H1 (cell line): ENCODE data around the gene XK.

ENCODE experiments used
- CTCF ChIP-seq, 3 experiments: IDR thresholded peaks; 1 replicate in 2 of 3; 2 replicates in 1 of 3; pipeline versions ENCODE4 v1.5.1 to v1.6.1; 2011; ENCODE audit warnings: low read length in 3 of 3, mild to moderate bottlenecking in 3 of 3, inconsistent platforms in 2 of 3, low read depth in 1 of 3, moderate library complexity in 1 of 3; ENCODE audit not compliant: insufficient read depth in 1 of 3; ENCODE audit errors: control extremely low read depth in 1 of 3
- POLR2A ChIP-seq, 2 experiments: IDR thresholded peaks; 1 replicate in 1 of 2; 2 replicates in 1 of 2; pipeline ENCODE4 v1.6.1; 2011; ENCODE audit warnings: low read depth in 2 of 2, low read length in 2 of 2, mild to moderate bottlenecking in 2 of 2; ENCODE audit errors: control extremely low read depth in 1 of 2
- RAD21 ChIP-seq, 2 experiments: IDR thresholded peaks in 1 of 2; conservative IDR thresholded peaks in 1 of 2; 2 replicates each; pipeline ENCODE4 v1.6.1; 2011; ENCODE audit warnings: low read depth in 2 of 2, low read length in 2 of 2, improper control_type of control experiment in 1 of 2, inconsistent platforms in 1 of 2, mild to moderate bottlenecking in 1 of 2, moderate library complexity in 1 of 2
- SIN3A ChIP-seq, 2 experiments: IDR thresholded peaks in 1 of 2; conservative IDR thresholded peaks in 1 of 2; 2 replicates each; pipeline ENCODE4 v1.6.1; 2011 to 2012; ENCODE audit warnings: low read length in 2 of 2, improper control_type of control experiment in 1 of 2, low read depth in 1 of 2, mild to moderate bottlenecking in 1 of 2
- TAF1 ChIP-seq: IDR thresholded peaks from 2 replicates; pipeline ENCODE4 v1.6.1; 2011; ENCODE audit warnings: mild to moderate bottlenecking, low read depth, low read length
- YY1 ChIP-seq: IDR thresholded peaks from 2 replicates; pipeline ENCODE4 v1.6.1; 2011; ENCODE audit warnings: low read depth, mild to moderate bottlenecking, low read length
- TF ChIP-seq, protein P1 (sequence below): fragments of 300-600 bp; sonication (generic); IDR thresholded peaks from 2 replicates; pipeline ENCODE4 v1.7.1; 2012; ENCODE audit warnings: low read length, moderate library complexity, mild to moderate bottlenecking, inconsistent platforms; ENCODE audit not compliant: insufficient replicate concordance
- TF ChIP-seq, protein P2 (sequence below): IDR thresholded peaks from 2 replicates; pipeline ENCODE4 v1.6.1; 2012; ENCODE audit warnings: inconsistent platforms

DNA sequence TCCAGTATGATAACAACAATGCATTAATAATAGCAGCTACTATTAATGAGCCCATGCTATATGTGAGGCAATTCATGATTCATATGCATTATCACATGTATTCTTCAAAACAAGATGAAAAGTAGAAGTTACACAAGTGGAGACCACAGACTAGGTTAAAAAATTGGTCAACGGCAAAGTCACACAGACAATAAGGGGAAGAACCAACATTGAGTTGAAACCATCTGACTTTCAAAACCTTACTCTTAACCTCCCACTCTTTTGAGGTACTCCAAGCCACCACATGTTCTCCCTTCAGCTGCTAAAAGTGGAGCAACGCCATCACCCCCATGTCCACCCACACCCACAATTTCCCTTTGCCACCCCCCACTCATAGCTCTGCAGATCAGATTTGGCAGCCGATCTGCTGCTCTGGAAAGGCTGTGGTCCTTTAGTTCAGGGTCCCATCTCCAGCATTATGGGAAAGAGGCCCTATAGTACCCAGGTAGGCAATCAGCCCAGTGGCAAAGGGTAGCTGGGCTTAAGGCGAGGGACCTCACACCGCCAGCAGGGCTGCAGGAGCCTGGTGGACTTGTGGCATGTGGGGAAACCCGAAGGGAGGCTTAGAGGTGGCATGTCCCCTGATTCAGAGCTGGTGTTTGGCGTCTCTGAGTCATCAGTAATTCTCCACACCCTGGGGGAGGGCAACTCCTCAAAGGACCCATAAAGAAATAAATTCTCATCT lies 60.8 kb downstream of the XK start:
- no peak for TF ChIP-seq YY1
- no peak for TF ChIP-seq CTCF (IDR thresholded peaks at IDR 0.05; ENCODE audit: control extremely low read depth in 1 of 3, insufficient read depth in 1 of 3, low read depth in 1 of 3, low read length in 3 of 3)
- TF ChIP-seq, protein P1, sequence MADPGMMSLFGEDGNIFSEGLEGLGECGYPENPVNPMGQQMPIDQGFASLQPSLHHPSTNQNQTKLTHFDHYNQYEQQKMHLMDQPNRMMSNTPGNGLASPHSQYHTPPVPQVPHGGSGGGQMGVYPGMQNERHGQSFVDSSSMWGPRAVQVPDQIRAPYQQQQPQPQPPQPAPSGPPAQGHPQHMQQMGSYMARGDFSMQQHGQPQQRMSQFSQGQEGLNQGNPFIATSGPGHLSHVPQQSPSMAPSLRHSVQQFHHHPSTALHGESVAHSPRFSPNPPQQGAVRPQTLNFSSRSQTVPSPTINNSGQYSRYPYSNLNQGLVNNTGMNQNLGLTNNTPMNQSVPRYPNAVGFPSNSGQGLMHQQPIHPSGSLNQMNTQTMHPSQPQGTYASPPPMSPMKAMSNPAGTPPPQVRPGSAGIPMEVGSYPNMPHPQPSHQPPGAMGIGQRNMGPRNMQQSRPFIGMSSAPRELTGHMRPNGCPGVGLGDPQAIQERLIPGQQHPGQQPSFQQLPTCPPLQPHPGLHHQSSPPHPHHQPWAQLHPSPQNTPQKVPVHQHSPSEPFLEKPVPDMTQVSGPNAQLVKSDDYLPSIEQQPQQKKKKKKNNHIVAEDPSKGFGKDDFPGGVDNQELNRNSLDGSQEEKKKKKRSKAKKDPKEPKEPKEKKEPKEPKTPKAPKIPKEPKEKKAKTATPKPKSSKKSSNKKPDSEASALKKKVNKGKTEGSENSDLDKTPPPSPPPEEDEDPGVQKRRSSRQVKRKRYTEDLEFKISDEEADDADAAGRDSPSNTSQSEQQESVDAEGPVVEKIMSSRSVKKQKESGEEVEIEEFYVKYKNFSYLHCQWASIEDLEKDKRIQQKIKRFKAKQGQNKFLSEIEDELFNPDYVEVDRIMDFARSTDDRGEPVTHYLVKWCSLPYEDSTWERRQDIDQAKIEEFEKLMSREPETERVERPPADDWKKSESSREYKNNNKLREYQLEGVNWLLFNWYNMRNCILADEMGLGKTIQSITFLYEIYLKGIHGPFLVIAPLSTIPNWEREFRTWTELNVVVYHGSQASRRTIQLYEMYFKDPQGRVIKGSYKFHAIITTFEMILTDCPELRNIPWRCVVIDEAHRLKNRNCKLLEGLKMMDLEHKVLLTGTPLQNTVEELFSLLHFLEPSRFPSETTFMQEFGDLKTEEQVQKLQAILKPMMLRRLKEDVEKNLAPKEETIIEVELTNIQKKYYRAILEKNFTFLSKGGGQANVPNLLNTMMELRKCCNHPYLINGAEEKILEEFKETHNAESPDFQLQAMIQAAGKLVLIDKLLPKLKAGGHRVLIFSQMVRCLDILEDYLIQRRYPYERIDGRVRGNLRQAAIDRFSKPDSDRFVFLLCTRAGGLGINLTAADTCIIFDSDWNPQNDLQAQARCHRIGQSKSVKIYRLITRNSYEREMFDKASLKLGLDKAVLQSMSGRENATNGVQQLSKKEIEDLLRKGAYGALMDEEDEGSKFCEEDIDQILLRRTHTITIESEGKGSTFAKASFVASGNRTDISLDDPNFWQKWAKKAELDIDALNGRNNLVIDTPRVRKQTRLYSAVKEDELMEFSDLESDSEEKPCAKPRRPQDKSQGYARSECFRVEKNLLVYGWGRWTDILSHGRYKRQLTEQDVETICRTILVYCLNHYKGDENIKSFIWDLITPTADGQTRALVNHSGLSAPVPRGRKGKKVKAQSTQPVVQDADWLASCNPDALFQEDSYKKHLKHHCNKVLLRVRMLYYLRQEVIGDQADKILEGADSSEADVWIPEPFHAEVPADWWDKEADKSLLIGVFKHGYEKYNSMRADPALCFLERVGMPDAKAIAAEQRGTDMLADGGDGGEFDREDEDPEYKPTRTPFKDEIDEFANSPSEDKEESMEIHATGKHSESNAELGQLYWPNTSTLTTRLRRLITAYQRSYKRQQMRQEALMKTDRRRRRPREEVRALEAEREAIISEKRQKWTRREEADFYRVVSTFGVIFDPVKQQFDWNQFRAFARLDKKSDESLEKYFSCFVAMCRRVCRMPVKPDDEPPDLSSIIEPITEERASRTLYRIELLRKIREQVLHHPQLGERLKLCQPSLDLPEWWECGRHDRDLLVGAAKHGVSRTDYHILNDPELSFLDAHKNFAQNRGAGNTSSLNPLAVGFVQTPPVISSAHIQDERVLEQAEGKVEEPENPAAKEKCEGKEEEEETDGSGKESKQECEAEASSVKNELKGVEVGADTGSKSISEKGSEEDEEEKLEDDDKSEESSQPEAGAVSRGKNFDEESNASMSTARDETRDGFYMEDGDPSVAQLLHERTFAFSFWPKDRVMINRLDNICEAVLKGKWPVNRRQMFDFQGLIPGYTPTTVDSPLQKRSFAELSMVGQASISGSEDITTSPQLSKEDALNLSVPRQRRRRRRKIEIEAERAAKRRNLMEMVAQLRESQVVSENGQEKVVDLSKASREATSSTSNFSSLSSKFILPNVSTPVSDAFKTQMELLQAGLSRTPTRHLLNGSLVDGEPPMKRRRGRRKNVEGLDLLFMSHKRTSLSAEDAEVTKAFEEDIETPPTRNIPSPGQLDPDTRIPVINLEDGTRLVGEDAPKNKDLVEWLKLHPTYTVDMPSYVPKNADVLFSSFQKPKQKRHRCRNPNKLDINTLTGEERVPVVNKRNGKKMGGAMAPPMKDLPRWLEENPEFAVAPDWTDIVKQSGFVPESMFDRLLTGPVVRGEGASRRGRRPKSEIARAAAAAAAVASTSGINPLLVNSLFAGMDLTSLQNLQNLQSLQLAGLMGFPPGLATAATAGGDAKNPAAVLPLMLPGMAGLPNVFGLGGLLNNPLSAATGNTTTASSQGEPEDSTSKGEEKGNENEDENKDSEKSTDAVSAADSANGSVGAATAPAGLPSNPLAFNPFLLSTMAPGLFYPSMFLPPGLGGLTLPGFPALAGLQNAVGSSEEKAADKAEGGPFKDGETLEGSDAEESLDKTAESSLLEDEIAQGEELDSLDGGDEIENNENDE: no peak
- TF ChIP-seq, protein P2, sequence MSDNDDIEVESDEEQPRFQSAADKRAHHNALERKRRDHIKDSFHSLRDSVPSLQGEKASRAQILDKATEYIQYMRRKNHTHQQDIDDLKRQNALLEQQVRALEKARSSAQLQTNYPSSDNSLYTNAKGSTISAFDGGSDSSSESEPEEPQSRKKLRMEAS: no peak
- no peak for TF ChIP-seq SIN3A (conservative IDR thresholded peaks at IDR 0.05 in 1 of 2, IDR thresholded peaks at IDR 0.05 in 1 of 2; ENCODE audit: low read depth in 1 of 2, low read length in 2 of 2)
- no peak for TF ChIP-seq POLR2A (IDR thresholded peaks at IDR 0.05; ENCODE audit: control extremely low read depth in 1 of 2, low read depth in 2 of 2, low read length in 2 of 2)
- no peak for TF ChIP-seq TAF1
- no peak for TF ChIP-seq RAD21 (IDR thresholded peaks at IDR 0.05 in 1 of 2, conservative IDR thresholded peaks at IDR 0.05 in 1 of 2; ENCODE audit: low read depth in 2 of 2, low read length in 2 of 2)
